CD4-positive, alpha-beta memory T cell (primary cell): ENCODE results near the gene EPHA8. TPM values are rescaled to one million over a fixed set of nuclear protein-coding genes. Genes with fewer than 3 reads are reported as not detected.

Source experiments
- CTCF ChIA-PET: fragments of 350-600 bp; sonication (Branson Sonifier 250); formaldehyde crosslinking; loops from one replicate; lab custom pipeline; 2021; ENCODE audit warnings: inconsistent platforms; ENCODE audit not compliant: partially characterized antibody; lab: Charles Lee
- POLR2A ChIA-PET: fragments of 350-600 bp; sonication (Branson Sonifier 250); formaldehyde crosslinking; loops from one replicate; lab custom pipeline; 2021; ENCODE audit not compliant: partially characterized antibody; lab: Charles Lee
- DNase-seq, 5 donors: peaks; one replicate each; pipeline versions ENCODE4 v3.0.0 to v3.0.0-alpha.2; 2020 to 2022; ENCODE audit warnings: mixed read lengths in 1 of 5
- H3K27ac ChIP-seq: one replicate; pipeline ENCODE4 v1.7.0; 2013; ENCODE audit warnings: low read depth, low read length
- H3K27me3 ChIP-seq: 2 replicates; pipeline ENCODE4 v1.7.0; 2013; ENCODE audit warnings: mild to moderate bottlenecking, low read length, moderate library complexity; ENCODE audit not compliant: insufficient read depth
- H3K36me3 ChIP-seq: 2 replicates; pipeline ENCODE4 v1.7.0; 2013; ENCODE audit warnings: mild to moderate bottlenecking, low read length, moderate library complexity; ENCODE audit not compliant: insufficient read depth
- H3K4me1 ChIP-seq: 2 replicates; pipeline ENCODE4 v1.7.0; 2013; ENCODE audit warnings: mild to moderate bottlenecking, low read length, moderate library complexity; ENCODE audit not compliant: insufficient read depth
- H3K4me3 ChIP-seq, 2 donors: one replicate each; pipeline ENCODE4 v1.7.0; 2013; ENCODE audit warnings: low read length in 2 of 2, mild to moderate bottlenecking in 1 of 2
- H3K9me3 ChIP-seq, 2 donors: one replicate each; pipeline ENCODE4 v1.7.0; 2013; ENCODE audit warnings: low read length in 2 of 2, control low read depth in 1 of 2; ENCODE audit not compliant: control insufficient read depth in 1 of 2
- H3K27ac Mint-ChIP-seq, 7 donors: one replicate each; pipeline ENCODE4 v1.8.0; 2020 to 2021; ENCODE audit warnings: mixed read lengths in 7 of 7, mild to moderate bottlenecking in 6 of 7, inconsistent platforms in 3 of 7, moderate library complexity in 3 of 7
- H3K27me3 Mint-ChIP-seq, 2 donors: one replicate each; pipeline ENCODE4 v1.8.0; 2020 to 2021; ENCODE audit warnings: mixed read lengths in 2 of 2
- H3K36me3 Mint-ChIP-seq, 2 donors: one replicate each; pipeline ENCODE4 v1.8.0; 2020 to 2021; ENCODE audit warnings: mixed read lengths in 2 of 2, inconsistent platforms in 1 of 2, mild to moderate bottlenecking in 1 of 2
- H3K4me1 Mint-ChIP-seq, 4 donors: one replicate each; pipeline ENCODE4 v1.8.0; 2020 to 2021; ENCODE audit warnings: mixed read lengths in 4 of 4, mild to moderate bottlenecking in 1 of 4
- H3K4me3 Mint-ChIP-seq, 8 donors: one replicate each; pipeline ENCODE4 v1.8.0; 2020 to 2021; ENCODE audit warnings: mixed read lengths in 8 of 8, mild to moderate bottlenecking in 7 of 8, moderate library complexity in 6 of 8, inconsistent platforms in 3 of 8
- H3K9me3 Mint-ChIP-seq, 8 donors: one replicate each; pipeline ENCODE4 v1.8.0; 2020 to 2021; ENCODE audit warnings: mixed read lengths in 8 of 8, mild to moderate bottlenecking in 5 of 8, inconsistent platforms in 3 of 8, moderate library complexity in 1 of 8
- intact Hi-C: fragments of 100-400 bp; cut with micrococcal nuclease; formaldehyde crosslinking; loops from one replicate; pipeline ENCODE4 v1.15.1; 2023
- polyA plus RNA-seq, 2 donors: library from polyadenylated mRNA; unstranded; fragments of 300-500 nt; fragmentation: Illumina TruSeq; gene quantifications; one replicate each; pipeline ENCODE4 v1.2.3, GENCODE V29; 2021
- total RNA-seq, 2 experiments: library from RNA; stranded (reverse); gene quantifications; one replicate each; pipeline ENCODE4 v1.2.3, GENCODE V29; 2021

EPHA8 gene
- total and polyA plus RNA-seq, 4 experiments from 2014 or later: not detected

- Mint-ChIP-seq H3K4me3 (no peak overlapping the region), H3K9me3 (no peaks in the 10 kb centered on the region), H3K27ac (no peak overlapping the region), H3K4me1 (peaks cover 0 to 4% (median under 1%) of the 10 kb centered on the region in 4 donors), H3K36me3 (no peaks in the 10 kb centered on the region), H3K27me3 (peaks cover 41 to 47% of the 10 kb centered on the region in 2 donors)
- intact Hi-C loops: no loop called here
- H3K27ac ChIP-seq: no peak overlapping the region
- no peaks in the 10 kb centered on the region for H3K36me3 ChIP-seq
- CTCF ChIA-PET: no interaction called here
- H3K9me3 ChIP-seq: no peaks in the 10 kb centered on the region
- peaks cover 2% of the 10 kb centered on the region for H3K27me3 ChIP-seq
- no peaks in the 10 kb centered on the region for H3K4me1 ChIP-seq
- POLR2A ChIA-PET: no interaction called here
- no peak overlapping the region for H3K4me3 ChIP-seq
- no peak for DNase-seq
These were observed 9.2 kb upstream of the EPHA8 start for GRCh38 chr1:22553991-22554522.

GRCh38 chr1:22555371-22555656, 8.0 kb upstream of the EPHA8 start:
- peaks cover 42 to 55% of the 10 kb centered on the region in 2 donors for H3K27me3 Mint-ChIP-seq
- ChIA-PET POLR2A (no interaction called here), CTCF (no interaction called here)
- no peaks in the 10 kb centered on the region for H3K9me3 Mint-ChIP-seq
- H3K36me3 Mint-ChIP-seq: no peaks in the 10 kb centered on the region
- intact Hi-C loops: no loop called here
- no peak overlapping the region for H3K4me3 ChIP-seq
- DNase-seq: no peak
- H3K27me3 ChIP-seq: peaks cover 7% of the 10 kb centered on the region
- H3K9me3 ChIP-seq: no peaks in the 10 kb centered on the region
- no peaks in the 10 kb centered on the region for H3K4me1 ChIP-seq
- H3K4me1 Mint-ChIP-seq: peaks cover 0 to 4% (median under 1%) of the 10 kb centered on the region in 4 donors
- no peak overlapping the region for H3K27ac ChIP-seq
- H3K27ac Mint-ChIP-seq: no peak overlapping the region
- H3K36me3 ChIP-seq: no peaks in the 10 kb centered on the region
- no peak overlapping the region for H3K4me3 Mint-ChIP-seq

- ChIA-PET POLR2A (no interaction called here), CTCF (no interaction called here)
- Mint-ChIP-seq H3K4me3 (no peak overlapping the region), H3K4me1 (peaks cover 0 to 4% (median under 1%) of the 10 kb centered on the region in 4 donors), H3K27me3 (peaks cover 43 to 57% of the 10 kb centered on the region in 2 donors), H3K9me3 (no peaks in the 10 kb centered on the region), H3K36me3 (no peaks in the 10 kb centered on the region), H3K27ac (peak overlapping the region in 1 of 7 donors; percentile 48)
- intact Hi-C loops: no loop called here
- Histone ChIP-seq H3K9me3 (no peaks in the 10 kb centered on the region), H3K4me3 (no peak overlapping the region), H3K36me3 (no peaks in the 10 kb centered on the region), H3K27me3 (peaks cover 7% of the 10 kb centered on the region), H3K27ac (no peak overlapping the region), H3K4me1 (no peaks in the 10 kb centered on the region)
- DNase-seq: no peak
These were observed 6.7 kb upstream of the EPHA8 start for GRCh38 chr1:22556391-22557104.

DNA sequence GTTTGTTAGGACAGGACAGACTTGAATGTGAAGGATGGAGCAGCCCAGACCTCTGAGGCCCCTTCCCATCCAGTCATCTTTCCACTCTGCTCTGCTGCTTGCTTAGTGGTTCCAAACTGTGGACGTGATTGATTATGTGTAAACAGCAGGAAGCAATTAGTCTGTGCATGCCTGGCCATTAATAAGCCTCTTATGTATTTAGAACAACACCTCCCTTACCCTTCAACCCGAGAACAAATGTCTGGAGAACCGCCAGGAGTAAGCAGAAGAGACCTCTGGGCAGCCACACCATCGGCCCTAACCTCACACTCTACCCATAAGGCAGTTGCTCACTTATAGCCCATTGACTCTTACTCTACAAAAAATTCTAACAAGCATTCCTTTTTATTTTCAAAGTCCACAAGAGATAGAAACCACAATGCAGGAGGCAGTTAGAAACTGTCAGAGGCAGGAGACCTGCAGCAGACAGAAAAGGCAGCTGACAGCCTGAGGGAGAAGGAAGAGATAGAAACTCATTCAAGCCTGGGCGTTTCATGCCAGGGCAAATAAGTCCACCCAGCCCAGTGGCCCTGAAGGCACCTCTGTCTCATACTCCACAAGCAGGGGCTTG, 5.8 kb upstream of the EPHA8 start:
- H3K4me1 Mint-ChIP-seq: peaks cover 0 to 4% (median under 1%) of the 10 kb centered on the region in 4 donors
- no peaks in the 10 kb centered on the region for H3K9me3 Mint-ChIP-seq
- Histone ChIP-seq H3K36me3 (no peaks in the 10 kb centered on the region), H3K4me3 (no peak overlapping the region), H3K27ac (no peak overlapping the region), H3K4me1 (no peaks in the 10 kb centered on the region), H3K9me3 (no peaks in the 10 kb centered on the region), H3K27me3 (peaks cover 14% of the 10 kb centered on the region)
- CTCF ChIA-PET: no interaction called here
- no peak overlapping the region for H3K27ac Mint-ChIP-seq
- no peak overlapping the region for H3K4me3 Mint-ChIP-seq
- no peak for DNase-seq
- POLR2A ChIA-PET: no interaction called here
- H3K27me3 Mint-ChIP-seq: peaks cover 51 to 64% of the 10 kb centered on the region in 2 donors
- no peaks in the 10 kb centered on the region for H3K36me3 Mint-ChIP-seq
- intact Hi-C loops: no loop called here

DNA sequence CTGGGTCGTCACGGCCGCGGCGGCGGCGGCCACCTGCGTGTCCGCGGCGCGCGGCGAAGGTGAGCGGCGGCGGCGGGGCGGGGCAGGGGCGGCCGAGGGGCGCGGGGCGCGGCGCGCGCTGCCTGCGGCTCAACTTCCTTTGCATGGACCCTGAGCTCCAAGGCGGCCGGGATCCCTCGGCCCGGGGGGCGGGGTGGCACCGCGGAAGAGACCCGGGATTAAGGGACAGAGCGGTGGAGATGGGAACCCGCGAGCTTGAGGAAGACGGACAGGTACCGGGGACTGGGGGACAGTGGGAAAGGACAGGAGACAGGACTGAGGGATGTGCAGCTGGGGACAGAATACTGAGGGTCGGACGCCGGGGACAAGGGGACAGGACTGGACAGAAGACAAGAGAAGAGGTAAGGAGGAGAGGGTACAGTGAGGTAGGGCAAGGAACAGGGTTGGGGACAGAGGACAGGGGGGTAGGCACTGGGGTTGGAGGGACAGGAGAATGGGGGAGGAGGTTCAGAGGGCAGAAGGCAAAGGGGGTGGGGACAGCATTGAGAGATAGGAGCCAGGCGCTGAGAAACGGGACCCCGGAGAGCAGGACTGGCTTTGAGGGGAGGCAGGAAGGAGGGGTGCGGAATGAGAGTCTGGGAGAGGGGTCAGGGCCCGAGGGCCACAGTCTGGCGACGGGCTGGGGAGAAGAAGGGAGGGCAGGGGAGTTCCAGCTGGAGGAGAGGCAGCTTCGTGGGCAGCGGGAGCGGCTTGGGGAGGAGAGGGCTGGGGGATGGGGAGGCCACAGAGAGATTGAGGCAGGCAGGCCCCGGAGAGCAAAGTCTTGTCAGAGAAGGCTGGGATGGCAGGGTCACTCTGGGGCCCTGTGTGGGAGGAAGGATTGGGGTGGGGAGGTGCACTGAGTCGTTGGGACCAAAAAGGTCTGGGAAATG, 648 bp downstream of the EPHA8 start:
- POLR2A ChIA-PET: no interaction called here
- intact Hi-C loops: no loop called here
- H3K4me3 Mint-ChIP-seq: peak overlapping the region in 3 of 8 donors; percentile 26 to 59 (median 47)

GRCh38 chr1:22566161-22566560, 2.9 kb downstream of the EPHA8 start:
- POLR2A ChIA-PET: no interaction called here

More for the DNA sequence above, 648 bp downstream of the EPHA8 start:
- Mint-ChIP-seq H3K4me1 (peaks cover 0 to 10% (median 5%) of the 10 kb centered on the region in 4 donors), H3K9me3 (no peaks in the 10 kb centered on the region), H3K36me3 (no peaks in the 10 kb centered on the region), H3K27ac (no peak overlapping the region), H3K27me3 (peaks cover 41 to 43% of the 10 kb centered on the region in 2 donors)
- H3K36me3 ChIP-seq: no peaks in the 10 kb centered on the region
- H3K27ac ChIP-seq: no peak overlapping the region
- H3K4me1 ChIP-seq: no peaks in the 10 kb centered on the region
- no peak for DNase-seq
- no peaks in the 10 kb centered on the region for H3K9me3 ChIP-seq
- peaks cover 18% of the 10 kb centered on the region for H3K27me3 ChIP-seq
- H3K4me3 ChIP-seq: no peak overlapping the region
- CTCF ChIA-PET: no interaction called here

GRCh38 chr1:22567197-22567596, 3.9 kb downstream of the EPHA8 start:
- DNase-seq: no peak
- Mint-ChIP-seq H3K27me3 (peaks cover 22% of the 10 kb centered on the region in 2 donors), H3K4me3 (no peak overlapping the region), H3K9me3 (no peaks in the 10 kb centered on the region), H3K36me3 (no peaks in the 10 kb centered on the region), H3K27ac (no peak overlapping the region), H3K4me1 (peaks cover 0 to 10% (median 5%) of the 10 kb centered on the region in 4 donors)
- ChIA-PET POLR2A (no interaction called here), CTCF (no interaction called here)
- intact Hi-C loops: no loop called here
- no peaks in the 10 kb centered on the region for H3K4me1 ChIP-seq
- H3K9me3 ChIP-seq: no peaks in the 10 kb centered on the region
- H3K4me3 ChIP-seq: no peak overlapping the region
- no peaks in the 10 kb centered on the region for H3K36me3 ChIP-seq
- H3K27me3 ChIP-seq: peaks cover 7% of the 10 kb centered on the region
- no peak overlapping the region for H3K27ac ChIP-seq

More at GRCh38 chr1:22566161-22566560, 2.9 kb downstream of the EPHA8 start:
- Histone ChIP-seq H3K27ac (no peak overlapping the region), H3K4me3 (no peak overlapping the region), H3K9me3 (no peaks in the 10 kb centered on the region), H3K4me1 (no peaks in the 10 kb centered on the region), H3K36me3 (no peaks in the 10 kb centered on the region), H3K27me3 (peaks cover 12% of the 10 kb centered on the region)
- Mint-ChIP-seq H3K36me3 (no peaks in the 10 kb centered on the region), H3K4me3 (no peak overlapping the region), H3K27me3 (peaks cover 30 to 31% of the 10 kb centered on the region in 2 donors), H3K9me3 (no peaks in the 10 kb centered on the region), H3K4me1 (peaks cover 0 to 10% (median 5%) of the 10 kb centered on the region in 4 donors), H3K27ac (no peak overlapping the region)
- intact Hi-C loops: no loop called here
- DNase-seq: no peak
- CTCF ChIA-PET: no interaction called here
